GM19438 (cell line): Measurements from ENCODE around the gene PRDM13.
"Not testable (repeated sequence)": the region's sequence is repeated elsewhere in the genome, so short reads cannot be mapped to it uniquely, and the experiment has no call there.

Experiments
- ATAC-seq: cut with Tn5 transposase; IDR thresholded peaks from one replicate; pipeline ENCODE4 v1.9.1; 2021; ENCODE audit warnings: low read depth; ENCODE audit not compliant: unreplicated experiment

Gene PRDM13

GRCh38 chr6:99622044-99622443 lies 15.4 kb downstream of the PRDM13 start:
- ATAC-seq: not testable (repeated sequence)

GRCh38 chr6:99629293-99629692 lies 22.7 kb downstream of the PRDM13 start:
- ATAC-seq: no peak

GRCh38 chr6:99637629-99638028 lies 31.0 kb downstream of the PRDM13 start:
- ATAC-seq: no peak

GRCh38 chr6:99638358-99638757 lies 31.7 kb downstream of the PRDM13 start:
- ATAC-seq: not testable (repeated sequence)

- ATAC-seq: no peak
These were observed 34.6 kb downstream of the PRDM13 start for GRCh38 chr6:99641270-99641669.

GRCh38 chr6:99645986-99646385 lies 39.4 kb downstream of the PRDM13 start:
- no peak for ATAC-seq

- ATAC-seq: not testable (repeated sequence)
These were observed 43.5 kb downstream of the PRDM13 start for GRCh38 chr6:99650091-99650571.

- no peak for ATAC-seq
These were observed 53.6 kb downstream of the PRDM13 start for GRCh38 chr6:99660206-99660605.

- ATAC-seq: no peak
These were observed 55.2 kb downstream of the PRDM13 start for GRCh38 chr6:99661870-99662269.

- no peak for ATAC-seq
These were observed 56.0 kb downstream of the PRDM13 start for GRCh38 chr6:99662616-99663015.
